WTC11 (cell line): ENCODE measurements around the gene IL34. TPM values are rescaled to one million over a fixed set of nuclear protein-coding genes. Genes with fewer than 3 reads are reported as not detected.

Experiments used
- ATAC-seq: fragments of 200-7000 bp; cut with Tn5 transposase; 2 replicates; pipeline ENCODE4 v1.10.0; 2021; ENCODE audit warnings: mild to moderate bottlenecking, moderate library complexity
- CTCF ChIA-PET: fragments of 300-600 bp; sonication (Branson Sonifier 250); formaldehyde crosslinking; loops from one replicate; lab custom pipeline; 2021; ENCODE audit warnings: antibody characterized with exemption; lab: Charles Lee
- POLR2A ChIA-PET: fragments of 350-600 bp; sonication (Branson Sonifier 250); formaldehyde crosslinking; loops from one replicate; lab custom pipeline; 2021; ENCODE audit warnings: antibody characterized with exemption; lab: Charles Lee
- DNase-seq: peaks from one replicate; pipeline ENCODE4 v3.0.0; 2021; ENCODE audit warnings: low spot score
- H3K27ac Mint-ChIP-seq: 2 replicates; pipeline ENCODE4 v1.8.0; 2021; ENCODE audit warnings: mixed read lengths
- H3K27me3 Mint-ChIP-seq: 2 replicates; pipeline ENCODE4 v1.8.0; 2021; ENCODE audit warnings: low read depth, mild to moderate bottlenecking, moderate library complexity, mixed read lengths
- H3K36me3 Mint-ChIP-seq: 2 replicates; pipeline ENCODE4 v1.8.0; 2021; ENCODE audit warnings: mixed read lengths
- H3K4me1 Mint-ChIP-seq: 2 replicates; pipeline ENCODE4 v1.8.0; 2022; ENCODE audit warnings: mixed read lengths
- H3K4me3 Mint-ChIP-seq: 2 replicates; pipeline ENCODE4 v1.8.0; 2021; ENCODE audit warnings: mild to moderate bottlenecking, moderate library complexity, mixed read lengths
- H3K9me3 Mint-ChIP-seq: 2 replicates; pipeline ENCODE4 v1.8.0; 2021; ENCODE audit warnings: mixed read lengths
- HMGA2 ChIP-seq: fragments of 250-450 bp; sonication (Bioruptor Pico); IDR thresholded peaks from 2 replicates; pipeline ENCODE4 v1.4.0; 2021; ENCODE audit warnings: mild to moderate bottlenecking, moderate library complexity
- IRF2 ChIP-seq: sonication (generic); formaldehyde crosslinking; IDR thresholded peaks from 2 replicates; pipeline ENCODE4 v1.8.0; 2022; ENCODE audit warnings: low read depth, missing genetic modification reagents, borderline replicate concordance
- JAZF1 ChIP-seq: fragments of 250-450 bp; sonication (Bioruptor Pico); IDR thresholded peaks from 2 replicates; pipeline ENCODE4 v1.9.0; 2021; ENCODE audit warnings: moderate library complexity, mild to moderate bottlenecking, inconsistent platforms
- KAT7 ChIP-seq: sonication (generic); formaldehyde crosslinking; IDR thresholded peaks from 2 replicates; pipeline ENCODE4 v1.8.1; 2023; ENCODE audit warnings: missing genetic modification reagents, mild to moderate bottlenecking, borderline replicate concordance
- NR1H2 ChIP-seq: sonication (generic); formaldehyde crosslinking; IDR thresholded peaks from 2 replicates; pipeline ENCODE4 v1.9.0; 2021; ENCODE audit warnings: mild to moderate bottlenecking, moderate library complexity, missing genetic modification reagents
- USF1 ChIP-seq: sonication (generic); formaldehyde crosslinking; IDR thresholded peaks from 2 replicates; pipeline ENCODE4 v1.8.0; 2022; ENCODE audit warnings: mild to moderate bottlenecking, missing genetic modification reagents
- ZNF396 ChIP-seq: fragments of 250-450 bp; sonication (Bioruptor Pico); IDR thresholded peaks from 2 replicates; pipeline ENCODE4 v1.8.0; 2021; ENCODE audit warnings: mild to moderate bottlenecking, moderate library complexity, borderline replicate concordance
- ZNF416 ChIP-seq: fragments of 250-450 bp; sonication (Bioruptor Pico); IDR thresholded peaks from 2 replicates; pipeline ENCODE4 v1.9.0; 2021; ENCODE audit warnings: mild to moderate bottlenecking, inconsistent platforms
- total RNA-seq: library from RNA; stranded (reverse); gene quantifications from 3 replicates; pipeline ENCODE4 v1.2.3, GENCODE V29; 2021
- TF ChIP-seq, protein P1 (sequence below): fragments of 250-450 bp; sonication (Bioruptor Pico); IDR thresholded peaks from 2 replicates; pipeline ENCODE4 v1.9.0; 2021; ENCODE audit warnings: moderate library complexity, mild to moderate bottlenecking, inconsistent platforms, borderline replicate concordance
- TF ChIP-seq, protein P2 (sequence below): sonication (generic); formaldehyde crosslinking; IDR thresholded peaks from 2 replicates; pipeline ENCODE4 v1.8.0; 2022; ENCODE audit warnings: missing genetic modification reagents
- TF ChIP-seq, protein P3 (sequence below): sonication (generic); formaldehyde crosslinking; IDR thresholded peaks from 2 replicates; pipeline ENCODE4 v1.8.0; 2023; ENCODE audit warnings: mild to moderate bottlenecking, missing genetic modification reagents
- TF ChIP-seq, protein P4 (sequence below): fragments of 250-450 bp; sonication (Bioruptor Pico); IDR thresholded peaks from 2 replicates; pipeline ENCODE4 v1.8.0; 2021; ENCODE audit warnings: mild to moderate bottlenecking
- TF ChIP-seq, protein P5 (sequence below): sonication (generic); formaldehyde crosslinking; IDR thresholded peaks from 2 replicates; pipeline ENCODE4 v1.8.0; 2022; ENCODE audit warnings: mild to moderate bottlenecking, missing genetic modification reagents
- TF ChIP-seq, protein P6 (sequence below): fragments of 200-600 bp; IDR thresholded peaks from 2 replicates; pipeline ENCODE4 v1.8.0; 2022; ENCODE audit warnings: antibody characterized with exemption
- TF ChIP-seq, protein P7 (sequence below): sonication (generic); formaldehyde crosslinking; IDR thresholded peaks from 2 replicates; pipeline ENCODE4 v1.8.1; 2023; ENCODE audit warnings: mild to moderate bottlenecking, missing genetic modification reagents, borderline replicate concordance

The IL34 gene
- total RNA-seq, 1 experiment from 2014 or later: 8.8 TPM

DNA sequence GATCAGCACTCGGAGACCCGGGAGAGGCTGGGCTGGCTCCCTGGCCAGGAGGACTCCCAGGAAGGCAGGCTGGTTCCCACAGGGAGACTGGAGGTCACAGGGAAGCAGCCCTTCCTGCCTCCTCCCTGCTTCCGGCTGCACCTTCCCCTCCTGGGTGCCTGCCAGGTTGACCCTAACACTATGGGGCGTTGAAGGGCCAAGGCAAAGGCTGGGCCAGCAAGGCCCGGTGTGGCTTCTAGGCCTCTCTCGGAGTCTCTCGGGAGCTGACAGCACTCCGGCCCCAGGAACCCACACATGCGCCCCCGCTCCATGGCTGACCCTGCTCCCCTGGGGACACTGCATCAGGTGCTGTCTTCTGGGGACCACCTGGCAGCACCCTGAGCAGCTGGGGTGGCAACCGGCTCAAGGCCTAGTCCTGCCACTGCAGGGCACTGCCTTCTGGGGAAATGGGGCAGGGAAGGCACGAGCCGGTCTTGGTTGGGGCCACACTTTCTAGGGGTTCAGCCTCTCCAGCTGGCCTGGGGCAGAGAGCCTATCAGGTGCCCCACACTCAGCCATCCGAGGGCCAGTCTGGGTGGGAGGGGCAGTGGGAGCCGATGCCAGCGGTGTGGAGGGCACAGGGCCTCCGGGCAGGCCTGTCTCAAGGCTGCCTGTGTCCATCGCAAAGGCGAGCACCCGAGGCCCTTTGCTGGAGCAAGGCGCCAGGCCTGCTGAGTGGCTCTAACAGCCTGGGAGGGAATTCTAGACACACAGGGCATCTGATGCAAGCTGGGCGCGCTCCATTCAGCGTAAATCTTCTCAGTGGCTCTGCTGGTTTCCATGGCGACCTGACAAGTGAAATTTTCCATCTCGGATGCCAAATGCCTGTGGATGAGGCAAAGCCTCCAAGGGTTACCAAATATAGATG, 45.1 kb downstream of the IL34 start:
- CTCF ChIA-PET: interaction anchor here (1.0 to 1.5 kb wide), 2 partner anchors 21 to 80 kb away, joined by 3 read pairs; no protein-coding TSS in a partner anchor
- POLR2A ChIA-PET: no interaction called here
- Mint-ChIP-seq H3K27ac (no peak overlapping the region; the same call in 1 of the 2 replicates), H3K4me1 (peaks cover 48% of the 10 kb centered on the region), H3K27me3 (no peaks in the 10 kb centered on the region), H3K9me3 (no peaks in the 10 kb centered on the region), H3K36me3 (no peaks in the 10 kb centered on the region), H3K4me3 (no peak overlapping the region)
- no peak for DNase-seq
- ATAC-seq: no peak
- TF ChIP-seq NR1H2 (CRISPR knock-in tag) (no peak), IRF2 (CRISPR knock-in tag) (no peak), KAT7 (CRISPR knock-in tag) (no peak), HMGA2 (no peak), ZNF396 (no peak), JAZF1 (no peak), ZNF416 (CRISPR knock-in tag) (no peak), USF1 (CRISPR knock-in tag) (no peak)
- TF ChIP-seq, protein P1, sequence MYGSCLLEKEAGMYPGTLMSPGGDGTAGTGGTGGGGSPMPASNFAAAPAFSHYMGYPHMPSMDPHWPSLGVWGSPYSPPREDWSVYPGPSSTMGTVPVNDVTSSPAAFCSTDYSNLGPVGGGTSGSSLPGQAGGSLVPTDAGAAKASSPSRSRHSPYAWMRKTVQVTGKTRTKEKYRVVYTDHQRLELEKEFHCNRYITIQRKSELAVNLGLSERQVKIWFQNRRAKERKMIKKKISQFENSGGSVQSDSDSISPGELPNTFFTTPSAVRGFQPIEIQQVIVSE: no peak
- TF ChIP-seq, protein P2, sequence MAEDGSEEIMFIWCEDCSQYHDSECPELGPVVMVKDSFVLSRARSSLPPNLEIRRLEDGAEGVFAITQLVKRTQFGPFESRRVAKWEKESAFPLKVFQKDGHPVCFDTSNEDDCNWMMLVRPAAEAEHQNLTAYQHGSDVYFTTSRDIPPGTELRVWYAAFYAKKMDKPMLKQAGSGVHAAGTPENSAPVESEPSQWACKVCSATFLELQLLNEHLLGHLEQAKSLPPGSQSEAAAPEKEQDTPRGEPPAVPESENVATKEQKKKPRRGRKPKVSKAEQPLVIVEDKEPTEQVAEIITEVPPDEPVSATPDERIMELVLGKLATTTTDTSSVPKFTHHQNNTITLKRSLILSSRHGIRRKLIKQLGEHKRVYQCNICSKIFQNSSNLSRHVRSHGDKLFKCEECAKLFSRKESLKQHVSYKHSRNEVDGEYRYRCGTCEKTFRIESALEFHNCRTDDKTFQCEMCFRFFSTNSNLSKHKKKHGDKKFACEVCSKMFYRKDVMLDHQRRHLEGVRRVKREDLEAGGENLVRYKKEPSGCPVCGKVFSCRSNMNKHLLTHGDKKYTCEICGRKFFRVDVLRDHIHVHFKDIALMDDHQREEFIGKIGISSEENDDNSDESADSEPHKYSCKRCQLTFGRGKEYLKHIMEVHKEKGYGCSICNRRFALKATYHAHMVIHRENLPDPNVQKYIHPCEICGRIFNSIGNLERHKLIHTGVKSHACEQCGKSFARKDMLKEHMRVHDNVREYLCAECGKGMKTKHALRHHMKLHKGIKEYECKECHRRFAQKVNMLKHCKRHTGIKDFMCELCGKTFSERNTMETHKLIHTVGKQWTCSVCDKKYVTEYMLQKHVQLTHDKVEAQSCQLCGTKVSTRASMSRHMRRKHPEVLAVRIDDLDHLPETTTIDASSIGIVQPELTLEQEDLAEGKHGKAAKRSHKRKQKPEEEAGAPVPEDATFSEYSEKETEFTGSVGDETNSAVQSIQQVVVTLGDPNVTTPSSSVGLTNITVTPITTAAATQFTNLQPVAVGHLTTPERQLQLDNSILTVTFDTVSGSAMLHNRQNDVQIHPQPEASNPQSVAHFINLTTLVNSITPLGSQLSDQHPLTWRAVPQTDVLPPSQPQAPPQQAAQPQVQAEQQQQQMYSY (CRISPR knock-in tag): no peak
- TF ChIP-seq, protein P3, sequence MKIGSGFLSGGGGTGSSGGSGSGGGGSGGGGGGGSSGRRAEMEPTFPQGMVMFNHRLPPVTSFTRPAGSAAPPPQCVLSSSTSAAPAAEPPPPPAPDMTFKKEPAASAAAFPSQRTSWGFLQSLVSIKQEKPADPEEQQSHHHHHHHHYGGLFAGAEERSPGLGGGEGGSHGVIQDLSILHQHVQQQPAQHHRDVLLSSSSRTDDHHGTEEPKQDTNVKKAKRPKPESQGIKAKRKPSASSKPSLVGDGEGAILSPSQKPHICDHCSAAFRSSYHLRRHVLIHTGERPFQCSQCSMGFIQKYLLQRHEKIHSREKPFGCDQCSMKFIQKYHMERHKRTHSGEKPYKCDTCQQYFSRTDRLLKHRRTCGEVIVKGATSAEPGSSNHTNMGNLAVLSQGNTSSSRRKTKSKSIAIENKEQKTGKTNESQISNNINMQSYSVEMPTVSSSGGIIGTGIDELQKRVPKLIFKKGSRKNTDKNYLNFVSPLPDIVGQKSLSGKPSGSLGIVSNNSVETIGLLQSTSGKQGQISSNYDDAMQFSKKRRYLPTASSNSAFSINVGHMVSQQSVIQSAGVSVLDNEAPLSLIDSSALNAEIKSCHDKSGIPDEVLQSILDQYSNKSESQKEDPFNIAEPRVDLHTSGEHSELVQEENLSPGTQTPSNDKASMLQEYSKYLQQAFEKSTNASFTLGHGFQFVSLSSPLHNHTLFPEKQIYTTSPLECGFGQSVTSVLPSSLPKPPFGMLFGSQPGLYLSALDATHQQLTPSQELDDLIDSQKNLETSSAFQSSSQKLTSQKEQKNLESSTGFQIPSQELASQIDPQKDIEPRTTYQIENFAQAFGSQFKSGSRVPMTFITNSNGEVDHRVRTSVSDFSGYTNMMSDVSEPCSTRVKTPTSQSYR (CRISPR knock-in tag): no peak
- TF ChIP-seq, protein P4, sequence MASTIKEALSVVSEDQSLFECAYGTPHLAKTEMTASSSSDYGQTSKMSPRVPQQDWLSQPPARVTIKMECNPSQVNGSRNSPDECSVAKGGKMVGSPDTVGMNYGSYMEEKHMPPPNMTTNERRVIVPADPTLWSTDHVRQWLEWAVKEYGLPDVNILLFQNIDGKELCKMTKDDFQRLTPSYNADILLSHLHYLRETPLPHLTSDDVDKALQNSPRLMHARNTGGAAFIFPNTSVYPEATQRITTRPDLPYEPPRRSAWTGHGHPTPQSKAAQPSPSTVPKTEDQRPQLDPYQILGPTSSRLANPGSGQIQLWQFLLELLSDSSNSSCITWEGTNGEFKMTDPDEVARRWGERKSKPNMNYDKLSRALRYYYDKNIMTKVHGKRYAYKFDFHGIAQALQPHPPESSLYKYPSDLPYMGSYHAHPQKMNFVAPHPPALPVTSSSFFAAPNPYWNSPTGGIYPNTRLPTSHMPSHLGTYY: no peak
- TF ChIP-seq, protein P5, sequence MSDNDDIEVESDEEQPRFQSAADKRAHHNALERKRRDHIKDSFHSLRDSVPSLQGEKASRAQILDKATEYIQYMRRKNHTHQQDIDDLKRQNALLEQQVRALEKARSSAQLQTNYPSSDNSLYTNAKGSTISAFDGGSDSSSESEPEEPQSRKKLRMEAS (CRISPR knock-in tag): no peak
- TF ChIP-seq, protein P6, sequence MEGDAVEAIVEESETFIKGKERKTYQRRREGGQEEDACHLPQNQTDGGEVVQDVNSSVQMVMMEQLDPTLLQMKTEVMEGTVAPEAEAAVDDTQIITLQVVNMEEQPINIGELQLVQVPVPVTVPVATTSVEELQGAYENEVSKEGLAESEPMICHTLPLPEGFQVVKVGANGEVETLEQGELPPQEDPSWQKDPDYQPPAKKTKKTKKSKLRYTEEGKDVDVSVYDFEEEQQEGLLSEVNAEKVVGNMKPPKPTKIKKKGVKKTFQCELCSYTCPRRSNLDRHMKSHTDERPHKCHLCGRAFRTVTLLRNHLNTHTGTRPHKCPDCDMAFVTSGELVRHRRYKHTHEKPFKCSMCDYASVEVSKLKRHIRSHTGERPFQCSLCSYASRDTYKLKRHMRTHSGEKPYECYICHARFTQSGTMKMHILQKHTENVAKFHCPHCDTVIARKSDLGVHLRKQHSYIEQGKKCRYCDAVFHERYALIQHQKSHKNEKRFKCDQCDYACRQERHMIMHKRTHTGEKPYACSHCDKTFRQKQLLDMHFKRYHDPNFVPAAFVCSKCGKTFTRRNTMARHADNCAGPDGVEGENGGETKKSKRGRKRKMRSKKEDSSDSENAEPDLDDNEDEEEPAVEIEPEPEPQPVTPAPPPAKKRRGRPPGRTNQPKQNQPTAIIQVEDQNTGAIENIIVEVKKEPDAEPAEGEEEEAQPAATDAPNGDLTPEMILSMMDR: no peak
- TF ChIP-seq, protein P7, sequence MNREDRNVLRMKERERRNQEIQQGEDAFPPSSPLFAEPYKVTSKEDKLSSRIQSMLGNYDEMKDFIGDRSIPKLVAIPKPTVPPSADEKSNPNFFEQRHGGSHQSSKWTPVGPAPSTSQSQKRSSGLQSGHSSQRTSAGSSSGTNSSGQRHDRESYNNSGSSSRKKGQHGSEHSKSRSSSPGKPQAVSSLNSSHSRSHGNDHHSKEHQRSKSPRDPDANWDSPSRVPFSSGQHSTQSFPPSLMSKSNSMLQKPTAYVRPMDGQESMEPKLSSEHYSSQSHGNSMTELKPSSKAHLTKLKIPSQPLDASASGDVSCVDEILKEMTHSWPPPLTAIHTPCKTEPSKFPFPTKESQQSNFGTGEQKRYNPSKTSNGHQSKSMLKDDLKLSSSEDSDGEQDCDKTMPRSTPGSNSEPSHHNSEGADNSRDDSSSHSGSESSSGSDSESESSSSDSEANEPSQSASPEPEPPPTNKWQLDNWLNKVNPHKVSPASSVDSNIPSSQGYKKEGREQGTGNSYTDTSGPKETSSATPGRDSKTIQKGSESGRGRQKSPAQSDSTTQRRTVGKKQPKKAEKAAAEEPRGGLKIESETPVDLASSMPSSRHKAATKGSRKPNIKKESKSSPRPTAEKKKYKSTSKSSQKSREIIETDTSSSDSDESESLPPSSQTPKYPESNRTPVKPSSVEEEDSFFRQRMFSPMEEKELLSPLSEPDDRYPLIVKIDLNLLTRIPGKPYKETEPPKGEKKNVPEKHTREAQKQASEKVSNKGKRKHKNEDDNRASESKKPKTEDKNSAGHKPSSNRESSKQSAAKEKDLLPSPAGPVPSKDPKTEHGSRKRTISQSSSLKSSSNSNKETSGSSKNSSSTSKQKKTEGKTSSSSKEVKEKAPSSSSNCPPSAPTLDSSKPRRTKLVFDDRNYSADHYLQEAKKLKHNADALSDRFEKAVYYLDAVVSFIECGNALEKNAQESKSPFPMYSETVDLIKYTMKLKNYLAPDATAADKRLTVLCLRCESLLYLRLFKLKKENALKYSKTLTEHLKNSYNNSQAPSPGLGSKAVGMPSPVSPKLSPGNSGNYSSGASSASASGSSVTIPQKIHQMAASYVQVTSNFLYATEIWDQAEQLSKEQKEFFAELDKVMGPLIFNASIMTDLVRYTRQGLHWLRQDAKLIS (CRISPR knock-in tag): no peak
